OCI-M2 (cell line): ENCODE data around the gene OR10G3.

Experiments used
- DNase-seq: peaks from one replicate; lab custom pipeline; 2025; ENCODE audit not compliant: unreplicated experiment; lab: John Stamatoyannopoulos, UW

The OR10G3 gene

GRCh38 chr14:21535545-21536417, 44.1 kb downstream of the OR10G3 start:
- no peak for DNase-seq

GRCh38 chr14:21534576-21534975, 45.3 kb downstream of the OR10G3 start:
- DNase-seq, result no peak

- DNase-seq, result no peak
Observed at GRCh38 chr14:21533294-21533693, 46.6 kb downstream of the OR10G3 start.

- DNase-seq, result no peak
Observed at GRCh38 chr14:21529515-21529914, 50.4 kb downstream of the OR10G3 start.

GRCh38 chr14:21528381-21529348, 51.2 kb downstream of the OR10G3 start:
- DNase-seq, result no peak

- DNase-seq, result no peak
Observed at GRCh38 chr14:21527318-21527679, 52.6 kb downstream of the OR10G3 start.

GRCh38 chr14:21526672-21527317, 53.1 kb downstream of the OR10G3 start:
- no peak for DNase-seq

GRCh38 chr14:21525962-21526671, 53.8 kb downstream of the OR10G3 start, which contains the start of gene SALL2:
TSS of gene SALL2 (minus strand) at chr14:21526346. CDS start at chr14:21526127, 219 bp downstream.
- no peak for DNase-seq

- no peak for DNase-seq
Observed at GRCh38 chr14:21525571-21525961, 54.3 kb downstream of the OR10G3 start.

- no peak for DNase-seq
Observed at GRCh38 chr14:21524575-21525490, 55.0 kb downstream of the OR10G3 start.

- DNase-seq, result no peak
Observed at GRCh38 chr14:21523203-21523602, 56.7 kb downstream of the OR10G3 start.

- no peak for DNase-seq
Observed at GRCh38 chr14:21521501-21521900, 58.4 kb downstream of the OR10G3 start.

GRCh38 chr14:21520767-21521166, 59.1 kb downstream of the OR10G3 start:
- DNase-seq, result no peak

GRCh38 chr14:21518725-21519124, 61.2 kb downstream of the OR10G3 start:
- DNase-seq, result no peak
